ENCODE results near the gene UBE2Q1.

DNA sequence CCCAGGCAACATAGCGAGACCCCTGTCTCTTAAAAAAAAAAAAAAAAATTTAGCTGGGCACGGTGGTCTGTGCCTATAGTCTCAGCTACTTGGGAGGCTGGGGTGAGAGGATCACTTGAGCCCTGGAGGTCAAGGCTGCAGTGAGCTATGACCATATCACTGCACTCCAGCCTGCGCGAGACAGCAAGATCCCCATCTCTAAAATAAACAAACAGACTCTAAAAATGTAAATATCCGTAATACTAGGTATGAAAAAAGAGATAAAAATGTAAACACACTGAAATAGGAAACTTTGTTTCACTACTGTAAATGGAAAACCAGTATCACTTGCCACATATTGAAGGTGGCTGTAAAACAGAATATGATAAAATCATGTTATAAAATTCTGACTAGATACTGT, 32.3 kb upstream of the UBE2Q1 start:
- TF ChIP-seq, protein P1, sequence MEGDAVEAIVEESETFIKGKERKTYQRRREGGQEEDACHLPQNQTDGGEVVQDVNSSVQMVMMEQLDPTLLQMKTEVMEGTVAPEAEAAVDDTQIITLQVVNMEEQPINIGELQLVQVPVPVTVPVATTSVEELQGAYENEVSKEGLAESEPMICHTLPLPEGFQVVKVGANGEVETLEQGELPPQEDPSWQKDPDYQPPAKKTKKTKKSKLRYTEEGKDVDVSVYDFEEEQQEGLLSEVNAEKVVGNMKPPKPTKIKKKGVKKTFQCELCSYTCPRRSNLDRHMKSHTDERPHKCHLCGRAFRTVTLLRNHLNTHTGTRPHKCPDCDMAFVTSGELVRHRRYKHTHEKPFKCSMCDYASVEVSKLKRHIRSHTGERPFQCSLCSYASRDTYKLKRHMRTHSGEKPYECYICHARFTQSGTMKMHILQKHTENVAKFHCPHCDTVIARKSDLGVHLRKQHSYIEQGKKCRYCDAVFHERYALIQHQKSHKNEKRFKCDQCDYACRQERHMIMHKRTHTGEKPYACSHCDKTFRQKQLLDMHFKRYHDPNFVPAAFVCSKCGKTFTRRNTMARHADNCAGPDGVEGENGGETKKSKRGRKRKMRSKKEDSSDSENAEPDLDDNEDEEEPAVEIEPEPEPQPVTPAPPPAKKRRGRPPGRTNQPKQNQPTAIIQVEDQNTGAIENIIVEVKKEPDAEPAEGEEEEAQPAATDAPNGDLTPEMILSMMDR (conservative IDR thresholded peaks at IDR 0.05; ENCODE audit: low read depth in 2 of 2): no peak
- TF ChIP-seq EZH2 (IDR thresholded peaks at IDR 0.05; ENCODE audit: low read depth, unreplicated experiment) (no peak), ZNF331 (CRISPR knock-in tag; IDR thresholded peaks at IDR 0.05; ENCODE audit: low read depth) (no peak), POLR2AphosphoS5 (IDR thresholded peaks at IDR 0.05; ENCODE audit: low read depth) (no peak), EZH2phosphoT487 (IDR thresholded peaks at IDR 0.05; ENCODE audit: unreplicated experiment) (no peak), CREB1 (CRISPR knock-in tag; IDR thresholded peaks at IDR 0.05; ENCODE audit: low read depth) (no peak)
- TF ChIP-seq, protein P2, sequence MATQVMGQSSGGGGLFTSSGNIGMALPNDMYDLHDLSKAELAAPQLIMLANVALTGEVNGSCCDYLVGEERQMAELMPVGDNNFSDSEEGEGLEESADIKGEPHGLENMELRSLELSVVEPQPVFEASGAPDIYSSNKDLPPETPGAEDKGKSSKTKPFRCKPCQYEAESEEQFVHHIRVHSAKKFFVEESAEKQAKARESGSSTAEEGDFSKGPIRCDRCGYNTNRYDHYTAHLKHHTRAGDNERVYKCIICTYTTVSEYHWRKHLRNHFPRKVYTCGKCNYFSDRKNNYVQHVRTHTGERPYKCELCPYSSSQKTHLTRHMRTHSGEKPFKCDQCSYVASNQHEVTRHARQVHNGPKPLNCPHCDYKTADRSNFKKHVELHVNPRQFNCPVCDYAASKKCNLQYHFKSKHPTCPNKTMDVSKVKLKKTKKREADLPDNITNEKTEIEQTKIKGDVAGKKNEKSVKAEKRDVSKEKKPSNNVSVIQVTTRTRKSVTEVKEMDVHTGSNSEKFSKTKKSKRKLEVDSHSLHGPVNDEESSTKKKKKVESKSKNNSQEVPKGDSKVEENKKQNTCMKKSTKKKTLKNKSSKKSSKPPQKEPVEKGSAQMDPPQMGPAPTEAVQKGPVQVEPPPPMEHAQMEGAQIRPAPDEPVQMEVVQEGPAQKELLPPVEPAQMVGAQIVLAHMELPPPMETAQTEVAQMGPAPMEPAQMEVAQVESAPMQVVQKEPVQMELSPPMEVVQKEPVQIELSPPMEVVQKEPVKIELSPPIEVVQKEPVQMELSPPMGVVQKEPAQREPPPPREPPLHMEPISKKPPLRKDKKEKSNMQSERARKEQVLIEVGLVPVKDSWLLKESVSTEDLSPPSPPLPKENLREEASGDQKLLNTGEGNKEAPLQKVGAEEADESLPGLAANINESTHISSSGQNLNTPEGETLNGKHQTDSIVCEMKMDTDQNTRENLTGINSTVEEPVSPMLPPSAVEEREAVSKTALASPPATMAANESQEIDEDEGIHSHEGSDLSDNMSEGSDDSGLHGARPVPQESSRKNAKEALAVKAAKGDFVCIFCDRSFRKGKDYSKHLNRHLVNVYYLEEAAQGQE (IDR thresholded peaks at IDR 0.05; ENCODE audit: unreplicated experiment): no peak

Measured in GM23338 (cell line).